Neutrophil (primary cell): ENCODE data around the gene ASIC2.
"Not testable (repeated sequence)": the region's sequence is repeated elsewhere in the genome, so short reads cannot be mapped to it uniquely, and the experiment has no call there.

Source experiments
- H3K27ac ChIP-seq: fragments of 200-600 bp; sonication (generic); 2 replicates; pipeline ENCODE4 v1.5.1; 2016; ENCODE audit warnings: mild to moderate bottlenecking, moderate library complexity
- H3K27me3 ChIP-seq: fragments of 200-600 bp; sonication (generic); 2 replicates; pipeline ENCODE4 v1.6.0; 2016; ENCODE audit warnings: mild to moderate bottlenecking
- H3K36me3 ChIP-seq: fragments of 200-600 bp; sonication (generic); 2 replicates; pipeline ENCODE4 v1.5.1; 2017
- H3K4me1 ChIP-seq, 2 experiments: fragments of 200-600 bp in 1 of 2; sonication (generic) in 1 of 2; 1 replicate in 1 of 2; 2 replicates in 1 of 2; pipeline versions ENCODE4 v1.5.1 to v1.6.1; 2013 to 2016; ENCODE audit warnings: low read depth in 1 of 2, low read length in 1 of 2, mild to moderate bottlenecking in 1 of 2, moderate library complexity in 1 of 2; ENCODE audit not compliant: control insufficient read depth in 1 of 2, insufficient read depth in 1 of 2
- H3K4me3 ChIP-seq, 2 experiments: fragments of 200-600 bp in 1 of 2; sonication (generic) in 1 of 2; 1 replicate in 1 of 2; 2 replicates in 1 of 2; pipeline ENCODE4 v1.5.1; 2013 to 2016; ENCODE audit warnings: low read depth in 1 of 2, low read length in 1 of 2, mild to moderate bottlenecking in 1 of 2, moderate library complexity in 1 of 2
- H3K9me3 ChIP-seq: fragments of 200-600 bp; sonication (generic); 2 replicates; pipeline ENCODE4 v1.5.1; 2016
- TF ChIP-seq, protein P1 (sequence below): fragments of 200-600 bp; sonication (generic); IDR thresholded peaks from 2 replicates; pipeline ENCODE4 v1.5.1; 2016; ENCODE audit warnings: antibody characterized with exemption

ASIC2 gene

DNA sequence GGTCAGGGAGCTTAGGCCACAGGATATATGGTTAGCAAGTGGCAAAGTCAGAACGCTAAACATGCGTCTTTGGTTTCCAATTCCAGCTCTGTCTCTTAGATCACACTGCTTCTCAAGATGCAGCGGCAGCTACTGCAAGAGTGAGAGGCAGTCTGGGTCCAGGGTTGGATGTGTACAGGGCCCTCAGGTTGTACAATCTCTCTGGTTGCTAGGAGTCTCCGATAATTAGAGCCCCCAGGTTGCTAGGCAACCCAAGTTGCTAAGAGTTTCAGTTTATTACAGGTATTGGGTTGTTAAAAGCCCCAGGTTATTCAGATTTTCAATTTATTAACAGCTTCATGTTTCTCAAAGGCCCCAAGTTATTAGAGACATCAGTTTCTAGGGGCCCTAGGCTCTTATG, 317.0 kb downstream of the ASIC2 start:
- no peak overlapping the region for H3K27ac ChIP-seq
- no peaks in the 10 kb centered on the region for H3K4me1 ChIP-seq
- no peaks in the 10 kb centered on the region for H3K36me3 ChIP-seq
- no peaks in the 10 kb centered on the region for H3K9me3 ChIP-seq
- no peaks in the 10 kb centered on the region for H3K27me3 ChIP-seq
- no peak overlapping the region for H3K4me3 ChIP-seq
- TF ChIP-seq, protein P1, sequence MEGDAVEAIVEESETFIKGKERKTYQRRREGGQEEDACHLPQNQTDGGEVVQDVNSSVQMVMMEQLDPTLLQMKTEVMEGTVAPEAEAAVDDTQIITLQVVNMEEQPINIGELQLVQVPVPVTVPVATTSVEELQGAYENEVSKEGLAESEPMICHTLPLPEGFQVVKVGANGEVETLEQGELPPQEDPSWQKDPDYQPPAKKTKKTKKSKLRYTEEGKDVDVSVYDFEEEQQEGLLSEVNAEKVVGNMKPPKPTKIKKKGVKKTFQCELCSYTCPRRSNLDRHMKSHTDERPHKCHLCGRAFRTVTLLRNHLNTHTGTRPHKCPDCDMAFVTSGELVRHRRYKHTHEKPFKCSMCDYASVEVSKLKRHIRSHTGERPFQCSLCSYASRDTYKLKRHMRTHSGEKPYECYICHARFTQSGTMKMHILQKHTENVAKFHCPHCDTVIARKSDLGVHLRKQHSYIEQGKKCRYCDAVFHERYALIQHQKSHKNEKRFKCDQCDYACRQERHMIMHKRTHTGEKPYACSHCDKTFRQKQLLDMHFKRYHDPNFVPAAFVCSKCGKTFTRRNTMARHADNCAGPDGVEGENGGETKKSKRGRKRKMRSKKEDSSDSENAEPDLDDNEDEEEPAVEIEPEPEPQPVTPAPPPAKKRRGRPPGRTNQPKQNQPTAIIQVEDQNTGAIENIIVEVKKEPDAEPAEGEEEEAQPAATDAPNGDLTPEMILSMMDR: no peak

DNA sequence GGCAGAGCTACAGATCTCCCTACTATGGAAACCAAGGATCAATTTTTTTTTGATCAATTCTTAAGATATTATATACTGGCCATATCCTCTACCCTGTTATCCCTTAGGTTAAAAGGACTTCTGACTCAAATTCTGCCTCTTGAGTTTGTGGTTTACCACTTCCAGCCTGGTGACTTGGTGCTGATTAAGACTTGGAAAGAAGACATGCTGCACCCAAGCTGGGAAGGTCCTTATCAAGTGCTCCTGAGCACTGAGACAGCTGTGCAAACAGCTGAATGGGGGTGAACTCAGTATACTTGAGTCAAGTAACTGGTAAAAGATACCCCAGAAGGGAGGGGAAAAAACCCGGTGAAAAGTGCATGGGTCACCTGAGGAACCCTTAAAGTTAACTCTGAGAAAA, 321.9 kb downstream of the ASIC2 start:
- no peaks in the 10 kb centered on the region for H3K36me3 ChIP-seq
- H3K9me3 ChIP-seq: no peaks in the 10 kb centered on the region
- no peaks in the 10 kb centered on the region for H3K27me3 ChIP-seq
- no peak overlapping the region for H3K27ac ChIP-seq
- no peaks in the 10 kb centered on the region for H3K4me1 ChIP-seq
- H3K4me3 ChIP-seq: no peak overlapping the region
- TF ChIP-seq, protein P1: no peak

DNA sequence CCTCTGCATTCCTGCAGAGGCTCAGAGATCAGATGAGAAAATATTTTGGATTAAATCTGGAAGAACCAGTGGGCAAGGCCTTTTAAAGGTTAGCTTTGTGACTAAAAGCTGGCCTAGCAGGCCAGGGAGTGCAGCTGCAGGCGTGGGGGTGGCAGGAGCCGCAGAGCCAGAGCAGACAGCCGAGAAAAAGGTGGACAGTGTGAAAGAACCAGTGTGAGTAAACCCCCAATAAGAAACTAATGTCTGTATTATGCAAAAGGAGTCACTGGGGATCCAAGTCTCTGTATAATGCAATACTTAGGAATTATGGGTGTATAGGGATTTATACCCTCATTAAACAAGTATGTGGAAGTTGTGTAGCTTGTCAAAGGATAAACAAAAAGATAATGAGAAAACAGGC, 322.8 kb downstream of the ASIC2 start:
- H3K4me1 ChIP-seq: no peaks in the 10 kb centered on the region
- no peaks in the 10 kb centered on the region for H3K9me3 ChIP-seq
- no peaks in the 10 kb centered on the region for H3K36me3 ChIP-seq
- H3K27ac ChIP-seq: no peak overlapping the region
- H3K4me3 ChIP-seq: no peak overlapping the region
- H3K27me3 ChIP-seq: no peaks in the 10 kb centered on the region
- TF ChIP-seq, protein P1: no peak

DNA sequence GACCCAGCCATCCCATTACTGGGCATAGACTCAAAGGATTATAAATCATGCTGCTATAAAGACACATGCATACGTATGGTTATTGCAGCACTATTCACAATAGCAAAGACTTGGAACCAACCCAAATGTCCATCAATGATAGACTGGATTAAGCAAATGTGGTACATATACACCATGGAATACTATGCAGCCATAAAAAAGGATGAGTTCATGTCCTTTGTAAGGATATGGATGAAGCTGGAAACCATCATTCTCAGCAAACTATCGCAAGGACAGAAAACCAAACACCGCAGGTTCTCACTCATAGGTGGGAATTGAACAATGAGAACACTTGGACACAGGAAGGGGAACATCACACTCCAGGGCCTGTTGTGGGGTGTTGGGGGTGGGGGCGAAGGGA, 323.9 kb downstream of the ASIC2 start:
- H3K4me3 ChIP-seq, H3K36me3 ChIP-seq, H3K27ac ChIP-seq, H3K9me3 ChIP-seq, H3K27me3 ChIP-seq, H3K4me1 ChIP-seq: not testable (repeated sequence)

DNA sequence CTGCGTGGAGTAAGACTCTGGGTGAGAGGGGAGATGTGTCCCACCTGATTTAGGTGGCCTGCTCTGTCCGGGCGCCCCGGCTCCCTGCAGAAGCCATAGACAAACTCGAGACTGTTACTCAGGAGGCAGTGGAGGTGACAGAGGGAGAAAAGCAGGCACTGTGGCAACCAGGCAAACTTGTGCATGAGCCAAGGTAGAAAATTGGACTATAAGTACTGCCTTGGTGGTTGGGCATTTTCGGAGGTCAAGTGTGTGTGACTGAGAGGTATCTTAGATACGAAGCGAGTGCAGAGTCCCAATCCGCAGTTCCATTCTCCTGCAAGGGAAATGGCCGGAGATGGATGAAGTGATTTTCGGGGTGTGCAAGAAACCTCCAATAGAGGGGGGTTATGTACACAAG, 328.6 kb downstream of the ASIC2 start:
- Histone ChIP-seq H3K27ac (no peak overlapping the region), H3K9me3 (no peaks in the 10 kb centered on the region), H3K4me1 (no peaks in the 10 kb centered on the region), H3K36me3 (no peaks in the 10 kb centered on the region), H3K4me3 (no peak overlapping the region), H3K27me3 (peaks cover 6% of the 10 kb centered on the region)
- TF ChIP-seq, protein P1: no peak
